HCT116 (cell line): ENCODE results near the gene S1PR4. TPM values are rescaled to one million over a fixed set of nuclear protein-coding genes. Genes with fewer than 3 reads are reported as not detected.

Experiments used
- ATAC-seq: fragments of 200-7000 bp; cut with Tn5 transposase; 2 replicates; pipeline ENCODE4 v1.9.1; 2020; ENCODE audit warnings: mild to moderate bottlenecking, moderate library complexity
- BruUV-seq: library from RNA; stranded (reverse); fragments of 400-500 nt; replicated peaks from 2 replicates; lab custom pipeline; 2021; lab: Mats Ljungman, UMichigan
- CTCF ChIA-PET: fragments of 300-600 bp; sonication (Branson Sonifier 250); formaldehyde crosslinking; loops from one replicate; lab custom pipeline; 2021; ENCODE audit warnings: antibody characterized with exemption; lab: Charles Lee
- POLR2A ChIA-PET: fragments of 300-600, 350-600 bp; sonication (Branson Sonifier 250); formaldehyde crosslinking; loops from one replicate; lab custom pipeline; 2021; ENCODE audit warnings: antibody characterized with exemption; lab: Charles Lee
- RAD21 ChIA-PET, 2 experiments: fragments of 300-600 bp; sonication (Branson Sonifier 250); formaldehyde crosslinking; loops; one replicate each; lab custom pipeline; 2023; ENCODE audit warnings: low total read pairs in 2 of 2; ENCODE audit not compliant: uncharacterized antibody in 2 of 2, unreplicated experiment in 2 of 2, low non-redundant PET in 1 of 2; lab: Charles Lee
- DNase-seq: peaks from one replicate; pipeline ENCODE4 v3.0.0-alpha.2; 2010; ENCODE audit warnings: low read depth, low spot score
- H2AFZ ChIP-seq: fragments of 200-600 bp; shearing (Covaris generic), sonication (generic); 2 replicates; pipeline ENCODE4 v1.6.1; 2017; ENCODE audit warnings: low read depth, mixed run types, mixed read lengths, antibody characterized with exemption, low read length; ENCODE audit not compliant: poor library complexity, severe bottlenecking
- H3K27ac ChIP-seq: 2 replicates; pipeline ENCODE4 v1.5.1; 2012; ENCODE audit warnings: low read depth, low read length
- H3K27me3 ChIP-seq: fragments of 200-600 bp; sonication (generic); 2 replicates; pipeline ENCODE4 v1.6.1; 2016; ENCODE audit warnings: mixed run types, low read length, mixed read lengths; ENCODE audit not compliant: insufficient read depth
- H3K36me3 ChIP-seq, 2 experiments: fragments of 200-500 bp in 1 of 2; fragments of 200-600 bp in 1 of 2; sonication (Bioruptor generic) in 1 of 2; sonication (generic) in 1 of 2; 2 replicates each; pipeline versions ENCODE4 v1.5.1 to v1.6.1; 2014 to 2016; ENCODE audit warnings: low read length in 2 of 2, inconsistent platforms in 1 of 2, mixed read lengths in 1 of 2, mixed run types in 1 of 2; ENCODE audit not compliant: insufficient read depth in 2 of 2, control insufficient read depth in 1 of 2
- H3K4me1 ChIP-seq, 2 experiments: fragments of 200-600 bp in 1 of 2; sonication (generic) in 1 of 2; 2 replicates each; pipeline versions ENCODE4 v1.5.1 to v1.6.1; 2012 to 2017; ENCODE audit warnings: low read length in 2 of 2, inconsistent platforms in 1 of 2, mild to moderate bottlenecking in 1 of 2, mixed read lengths in 1 of 2, mixed run types in 1 of 2, moderate library complexity in 1 of 2; ENCODE audit not compliant: insufficient read depth in 2 of 2, control insufficient read depth in 1 of 2
- H3K4me2 ChIP-seq: fragments of 200-600 bp; sonication (generic); 2 replicates; pipeline ENCODE4 v1.6.1; 2017; ENCODE audit warnings: mixed run types, low read length, mixed read lengths
- H3K4me3 ChIP-seq, 2 experiments: fragments of 200-600 bp in 1 of 2; sonication (generic) in 1 of 2; replicated peaks in 1 of 2; 2 replicates each; pipeline ENCODE4 v1.5.1; 2011 to 2016; ENCODE audit warnings: low read length in 2 of 2, control low read depth in 1 of 2, low read depth in 1 of 2, mild to moderate bottlenecking in 1 of 2, mixed read lengths in 1 of 2, mixed run types in 1 of 2
- H3K79me2 ChIP-seq: fragments of 200-600 bp; sonication (generic); 2 replicates; pipeline ENCODE4 v1.6.1; 2017; ENCODE audit warnings: mild to moderate bottlenecking, mixed run types, low read length, moderate library complexity, mixed read lengths; ENCODE audit not compliant: insufficient read depth
- H3K9ac ChIP-seq: fragments of 200-600 bp; sonication (generic); 2 replicates; pipeline ENCODE4 v1.6.1; 2016; ENCODE audit warnings: low read length, mixed read lengths
- H3K9me2 ChIP-seq: fragments of 200-600 bp; sonication (generic), shearing (Covaris generic); 2 replicates; pipeline ENCODE4 v1.6.1; 2017; ENCODE audit warnings: mixed run types, mild to moderate bottlenecking, moderate library complexity; ENCODE audit not compliant: insufficient read depth
- H3K9me3 ChIP-seq, 2 experiments: fragments of 200-500 bp in 1 of 2; fragments of 200-600 bp in 1 of 2; sonication (Bioruptor generic) in 1 of 2; sonication (generic) in 1 of 2; 2 replicates each; pipeline ENCODE4 v1.6.1; 2014 to 2017; ENCODE audit warnings: low read length in 2 of 2, mixed read lengths in 2 of 2, inconsistent platforms in 1 of 2, low read depth in 1 of 2, mild to moderate bottlenecking in 1 of 2, mixed run types in 1 of 2, moderate library complexity in 1 of 2; ENCODE audit not compliant: control insufficient read depth in 1 of 2, insufficient read depth in 1 of 2
- H4K20me1 ChIP-seq: fragments of 200-600 bp; sonication (generic), shearing (Covaris generic); 2 replicates; pipeline ENCODE4 v1.6.1; 2017; ENCODE audit warnings: mixed run types, mild to moderate bottlenecking, moderate library complexity; ENCODE audit not compliant: insufficient read depth
- CBX3 ChIP-seq: IDR thresholded peaks from 2 replicates; pipeline ENCODE4 v1.6.1; 2012; ENCODE audit warnings: low read depth
- CEBPB ChIP-seq: IDR thresholded peaks from 2 replicates; pipeline ENCODE4 v1.6.1; 2012; ENCODE audit warnings: low read depth
- ELF1 ChIP-seq: IDR thresholded peaks from 2 replicates; pipeline ENCODE4 v1.6.1; 2012; ENCODE audit warnings: low read depth, borderline replicate concordance
- EZH2 ChIP-seq: fragments of 200-600 bp; sonication (generic); IDR thresholded peaks from 2 replicates; pipeline ENCODE4 v1.6.1; 2017; ENCODE audit warnings: antibody characterized with exemption, mixed run types
- FOSL1 ChIP-seq: IDR thresholded peaks from 2 replicates; pipeline ENCODE4 v1.6.1; 2012; ENCODE audit warnings: low read depth
- POLR2A ChIP-seq: IDR thresholded peaks from 2 replicates; pipeline ENCODE4 v1.7.0; 2011; ENCODE audit warnings: borderline replicate concordance; ENCODE audit not compliant: insufficient read depth, insufficient read length; ENCODE audit errors: extremely low read depth
- POLR2AphosphoS5 ChIP-seq: IDR thresholded peaks from 2 replicates; pipeline ENCODE4 v1.6.1; 2011; ENCODE audit warnings: mild to moderate bottlenecking, low read depth, low read length, moderate library complexity
- RAD21 ChIP-seq: IDR thresholded peaks from 2 replicates; pipeline ENCODE4 v1.6.1; 2012; ENCODE audit warnings: low read depth, mild to moderate bottlenecking
- SP1 ChIP-seq: IDR thresholded peaks from 2 replicates; pipeline ENCODE4 v1.6.1; 2012; ENCODE audit warnings: low read depth
- SRF ChIP-seq: IDR thresholded peaks from 2 replicates; pipeline ENCODE4 v1.6.1; 2012; ENCODE audit warnings: low read depth
- TCF7L2 ChIP-seq: IDR thresholded peaks from 2 replicates; pipeline ENCODE4 v1.7.0; 2011; ENCODE audit warnings: borderline replicate concordance, inconsistent platforms; ENCODE audit not compliant: insufficient read depth, insufficient read length; ENCODE audit errors: extremely low read depth
- YY1 ChIP-seq: IDR thresholded peaks from 2 replicates; pipeline ENCODE4 v1.6.1; 2011; ENCODE audit warnings: low read length, low read depth, moderate library complexity, mild to moderate bottlenecking; ENCODE audit not compliant: insufficient replicate concordance; ENCODE audit errors: extremely low read depth
- ZFX ChIP-seq: fragments of 450-650 bp; IDR thresholded peaks from 2 replicates; pipeline ENCODE4 v1.6.1; 2017
- intact Hi-C: fragments of 100-400 bp; cut with micrococcal nuclease; formaldehyde crosslinking; loops from 2 replicates; pipeline ENCODE4 v1.10.0; 2022
- total RNA-seq: library from RNA; stranded (reverse); gene quantifications from one replicate; pipeline ENCODE4 v1.2.1, GENCODE V29; 2021; ENCODE audit not compliant: unreplicated experiment
- TF ChIP-seq, protein P1 (sequence below): IDR thresholded peaks from 2 replicates; pipeline ENCODE4 v1.6.1; 2012; ENCODE audit warnings: low read depth
- TF ChIP-seq, protein P2 (sequence below), 3 experiments: fragments of 200-600 bp in 1 of 3; sonication (generic) in 1 of 3; IDR thresholded peaks in 2 of 3; conservative IDR thresholded peaks in 1 of 3; 2 replicates each; pipeline ENCODE4 v1.5.1; 2012 to 2017; ENCODE audit warnings: low read depth in 2 of 3, low read length in 2 of 3, antibody characterized with exemption in 1 of 3, borderline replicate concordance in 1 of 3, control low read depth in 1 of 3, mild to moderate bottlenecking in 1 of 3, mixed read lengths in 1 of 3, mixed run types in 1 of 3, moderate library complexity in 1 of 3; ENCODE audit not compliant: insufficient read depth in 1 of 3
- TF ChIP-seq, protein P3 (sequence below): IDR thresholded peaks from 2 replicates; pipeline ENCODE4 v1.6.1; 2011; ENCODE audit warnings: mild to moderate bottlenecking, low read length, moderate library complexity; ENCODE audit not compliant: insufficient replicate concordance; ENCODE audit errors: extremely low read depth
- TF ChIP-seq, protein P4 (sequence below): IDR thresholded peaks from 2 replicates; pipeline ENCODE4 v1.6.1; 2012

S1PR4 gene
- total RNA-seq, 1 experiment from 2014 or later: 0.71 TPM

DNA sequence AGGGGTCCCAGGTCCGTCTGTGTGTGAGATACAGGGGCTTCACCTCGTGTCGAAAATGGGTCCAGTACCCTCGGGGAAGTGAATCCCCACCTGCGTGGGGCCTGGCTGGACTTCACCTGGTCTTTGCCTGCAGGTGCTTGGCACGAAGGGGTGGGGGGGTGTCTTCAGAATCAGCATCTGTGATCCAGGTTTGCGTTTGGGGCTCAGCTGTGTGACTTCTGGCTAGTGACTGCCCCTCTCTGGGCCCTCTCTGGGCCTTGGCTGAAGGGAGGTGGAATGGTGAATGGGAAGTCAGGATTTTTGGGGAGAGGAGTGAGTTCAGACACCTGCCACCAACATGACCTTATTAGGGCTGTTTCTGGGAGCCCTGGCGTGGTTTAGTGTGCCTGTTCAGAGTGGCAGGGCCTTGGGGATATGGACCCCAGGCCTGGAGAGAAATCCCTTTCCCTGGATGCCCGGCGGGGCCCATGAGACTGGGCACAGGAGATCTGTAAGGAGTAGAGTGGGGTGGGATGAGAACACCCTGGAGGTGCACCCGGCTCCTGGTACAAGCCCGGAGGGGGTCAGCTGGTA is 48.6 kb downstream of the S1PR4 start (continued):
- TF ChIP-seq, protein P1, sequence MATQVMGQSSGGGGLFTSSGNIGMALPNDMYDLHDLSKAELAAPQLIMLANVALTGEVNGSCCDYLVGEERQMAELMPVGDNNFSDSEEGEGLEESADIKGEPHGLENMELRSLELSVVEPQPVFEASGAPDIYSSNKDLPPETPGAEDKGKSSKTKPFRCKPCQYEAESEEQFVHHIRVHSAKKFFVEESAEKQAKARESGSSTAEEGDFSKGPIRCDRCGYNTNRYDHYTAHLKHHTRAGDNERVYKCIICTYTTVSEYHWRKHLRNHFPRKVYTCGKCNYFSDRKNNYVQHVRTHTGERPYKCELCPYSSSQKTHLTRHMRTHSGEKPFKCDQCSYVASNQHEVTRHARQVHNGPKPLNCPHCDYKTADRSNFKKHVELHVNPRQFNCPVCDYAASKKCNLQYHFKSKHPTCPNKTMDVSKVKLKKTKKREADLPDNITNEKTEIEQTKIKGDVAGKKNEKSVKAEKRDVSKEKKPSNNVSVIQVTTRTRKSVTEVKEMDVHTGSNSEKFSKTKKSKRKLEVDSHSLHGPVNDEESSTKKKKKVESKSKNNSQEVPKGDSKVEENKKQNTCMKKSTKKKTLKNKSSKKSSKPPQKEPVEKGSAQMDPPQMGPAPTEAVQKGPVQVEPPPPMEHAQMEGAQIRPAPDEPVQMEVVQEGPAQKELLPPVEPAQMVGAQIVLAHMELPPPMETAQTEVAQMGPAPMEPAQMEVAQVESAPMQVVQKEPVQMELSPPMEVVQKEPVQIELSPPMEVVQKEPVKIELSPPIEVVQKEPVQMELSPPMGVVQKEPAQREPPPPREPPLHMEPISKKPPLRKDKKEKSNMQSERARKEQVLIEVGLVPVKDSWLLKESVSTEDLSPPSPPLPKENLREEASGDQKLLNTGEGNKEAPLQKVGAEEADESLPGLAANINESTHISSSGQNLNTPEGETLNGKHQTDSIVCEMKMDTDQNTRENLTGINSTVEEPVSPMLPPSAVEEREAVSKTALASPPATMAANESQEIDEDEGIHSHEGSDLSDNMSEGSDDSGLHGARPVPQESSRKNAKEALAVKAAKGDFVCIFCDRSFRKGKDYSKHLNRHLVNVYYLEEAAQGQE: no peak
- TF ChIP-seq CEBPB: no peak

DNA sequence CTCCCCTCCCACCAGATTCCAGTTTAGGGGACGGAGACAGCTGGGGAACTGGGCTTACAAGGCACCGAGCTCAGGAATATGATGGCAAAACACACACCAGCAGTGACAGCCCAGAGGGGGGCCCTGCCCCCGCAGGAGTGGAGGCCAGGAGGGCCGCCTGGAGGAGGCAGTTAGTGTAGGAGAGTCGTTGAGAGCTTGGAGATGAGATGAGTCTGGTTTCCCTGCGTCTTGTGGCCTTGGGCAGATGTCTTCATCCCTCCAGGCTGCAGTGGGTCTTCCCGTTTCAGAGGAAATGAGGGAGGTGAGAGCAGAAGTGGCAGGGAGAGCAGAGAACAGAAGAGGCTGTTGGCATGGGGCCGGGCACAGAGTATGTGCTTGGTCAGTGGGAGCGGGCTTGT is 50.8 kb downstream of the S1PR4 start:
- Histone ChIP-seq H3K9me2 (no peaks in the 10 kb centered on the region), H3K9ac (no peak overlapping the region), H3K27ac (no peak overlapping the region), H3K36me3 (no peaks in the 10 kb centered on the region), H3K4me2 (no peak overlapping the region), H3K9me3 (no peaks in the 10 kb centered on the region), H4K20me1 (no peaks in the 10 kb centered on the region), H2AFZ (no peak overlapping the region), H3K79me2 (no peaks in the 10 kb centered on the region), H3K27me3 (peaks cover 8% of the 10 kb centered on the region), H3K4me3 (no peak overlapping the region), H3K4me1 (no peaks in the 10 kb centered on the region; a peak in 1 of 4 replicates)
- ChIA-PET CTCF (interaction anchor here (0.6 to 0.8 kb wide), 2 partner anchors 292 to 581 kb away, joined by 3 read pairs; no protein-coding TSS in a partner anchor), RAD21 (no interaction called here), POLR2A (no interaction called here)
- intact Hi-C loops: no loop called here
- BruUV-seq: no TSS peak
- DNase-seq (no peak), ATAC-seq (no peak)
- TF ChIP-seq SRF: no peak
- TF ChIP-seq, protein P2, sequence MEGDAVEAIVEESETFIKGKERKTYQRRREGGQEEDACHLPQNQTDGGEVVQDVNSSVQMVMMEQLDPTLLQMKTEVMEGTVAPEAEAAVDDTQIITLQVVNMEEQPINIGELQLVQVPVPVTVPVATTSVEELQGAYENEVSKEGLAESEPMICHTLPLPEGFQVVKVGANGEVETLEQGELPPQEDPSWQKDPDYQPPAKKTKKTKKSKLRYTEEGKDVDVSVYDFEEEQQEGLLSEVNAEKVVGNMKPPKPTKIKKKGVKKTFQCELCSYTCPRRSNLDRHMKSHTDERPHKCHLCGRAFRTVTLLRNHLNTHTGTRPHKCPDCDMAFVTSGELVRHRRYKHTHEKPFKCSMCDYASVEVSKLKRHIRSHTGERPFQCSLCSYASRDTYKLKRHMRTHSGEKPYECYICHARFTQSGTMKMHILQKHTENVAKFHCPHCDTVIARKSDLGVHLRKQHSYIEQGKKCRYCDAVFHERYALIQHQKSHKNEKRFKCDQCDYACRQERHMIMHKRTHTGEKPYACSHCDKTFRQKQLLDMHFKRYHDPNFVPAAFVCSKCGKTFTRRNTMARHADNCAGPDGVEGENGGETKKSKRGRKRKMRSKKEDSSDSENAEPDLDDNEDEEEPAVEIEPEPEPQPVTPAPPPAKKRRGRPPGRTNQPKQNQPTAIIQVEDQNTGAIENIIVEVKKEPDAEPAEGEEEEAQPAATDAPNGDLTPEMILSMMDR (IDR thresholded peaks at IDR 0.05 in 2 of 3, conservative IDR thresholded peaks at IDR 0.05 in 1 of 3; ENCODE audit: borderline replicate concordance in 1 of 3, insufficient read depth in 1 of 3, low read depth in 2 of 3, low read length in 2 of 3): no peak
- TF ChIP-seq EZH2: no peak
- no peak for TF ChIP-seq ZFX
- TF ChIP-seq RAD21: no peak
- TF ChIP-seq, protein P3, sequence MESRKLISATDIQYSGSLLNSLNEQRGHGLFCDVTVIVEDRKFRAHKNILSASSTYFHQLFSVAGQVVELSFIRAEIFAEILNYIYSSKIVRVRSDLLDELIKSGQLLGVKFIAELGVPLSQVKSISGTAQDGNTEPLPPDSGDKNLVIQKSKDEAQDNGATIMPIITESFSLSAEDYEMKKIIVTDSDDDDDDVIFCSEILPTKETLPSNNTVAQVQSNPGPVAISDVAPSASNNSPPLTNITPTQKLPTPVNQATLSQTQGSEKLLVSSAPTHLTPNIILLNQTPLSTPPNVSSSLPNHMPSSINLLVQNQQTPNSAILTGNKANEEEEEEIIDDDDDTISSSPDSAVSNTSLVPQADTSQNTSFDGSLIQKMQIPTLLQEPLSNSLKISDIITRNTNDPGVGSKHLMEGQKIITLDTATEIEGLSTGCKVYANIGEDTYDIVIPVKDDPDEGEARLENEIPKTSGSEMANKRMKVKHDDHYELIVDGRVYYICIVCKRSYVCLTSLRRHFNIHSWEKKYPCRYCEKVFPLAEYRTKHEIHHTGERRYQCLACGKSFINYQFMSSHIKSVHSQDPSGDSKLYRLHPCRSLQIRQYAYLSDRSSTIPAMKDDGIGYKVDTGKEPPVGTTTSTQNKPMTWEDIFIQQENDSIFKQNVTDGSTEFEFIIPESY: no peak
- TF ChIP-seq SP1: no peak
- TF ChIP-seq TCF7L2: no peak
- TF ChIP-seq, protein P4, sequence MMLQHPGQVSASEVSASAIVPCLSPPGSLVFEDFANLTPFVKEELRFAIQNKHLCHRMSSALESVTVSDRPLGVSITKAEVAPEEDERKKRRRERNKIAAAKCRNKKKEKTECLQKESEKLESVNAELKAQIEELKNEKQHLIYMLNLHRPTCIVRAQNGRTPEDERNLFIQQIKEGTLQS: no peak
- TF ChIP-seq FOSL1: no peak
- TF ChIP-seq ELF1: no peak
- no peak for TF ChIP-seq CEBPB
- no peak for TF ChIP-seq CBX3
- TF ChIP-seq POLR2A: no peak
- TF ChIP-seq YY1: no peak
- TF ChIP-seq POLR2AphosphoS5: no peak
